ENCODE measurements around the gene EHD4.

EHD4 gene

GRCh38 chr15:41881086-41881485 is 91.3 kb downstream of the EHD4 start:
- DNase-seq (ENCODE audit: low read depth in 3 of 3) = no peak

- no peak for DNase-seq (ENCODE audit: low read depth in 3 of 3)
Observed at GRCh38 chr15:41880156-41880877, 92.0 kb downstream of the EHD4 start.

- DNase-seq (ENCODE audit: low read depth in 3 of 3) = no peak
Observed at GRCh38 chr15:41879321-41879845, 93.0 kb downstream of the EHD4 start.

- no peak for DNase-seq (ENCODE audit: low read depth in 3 of 3)
Observed at GRCh38 chr15:41878355-41878699, 94.0 kb downstream of the EHD4 start.

- no peak for DNase-seq (ENCODE audit: low read depth in 3 of 3)
Observed at GRCh38 chr15:41877631-41878354, 94.6 kb downstream of the EHD4 start.

GRCh38 chr15:41876689-41877088 is 95.7 kb downstream of the EHD4 start:
- DNase-seq (ENCODE audit: low read depth in 3 of 3) = no peak

- no peak for DNase-seq (ENCODE audit: low read depth in 3 of 3)
Observed at GRCh38 chr15:41876007-41876406, 96.3 kb downstream of the EHD4 start.

GRCh38 chr15:41874736-41875135 is 97.6 kb downstream of the EHD4 start:
- DNase-seq (ENCODE audit: low read depth in 3 of 3) = no peak

- no peak for DNase-seq (ENCODE audit: low read depth in 3 of 3)
Observed at GRCh38 chr15:41873711-41874110, 98.6 kb downstream of the EHD4 start.

GRCh38 chr15:41872166-41872747 is 100.1 kb downstream of the EHD4 start:
- DNase-seq (ENCODE audit: low read depth in 3 of 3) = no peak

GRCh38 chr15:41871175-41871905 is 101.0 kb downstream of the EHD4 start:
- DNase-seq (ENCODE audit: low read depth in 3 of 3) = no peak

- peak in 2 of 3 experiments; percentile 13 to 19 for DNase-seq (ENCODE audit: low read depth in 3 of 3)
Observed at GRCh38 chr15:41870689-41871081, 101.7 kb downstream of the EHD4 start.

- DNase-seq (ENCODE audit: low read depth in 3 of 3) = no peak
Observed at GRCh38 chr15:41869770-41870688, 102.3 kb downstream of the EHD4 start.

- DNase-seq (ENCODE audit: low read depth in 3 of 3) = no peak
Observed at GRCh38 chr15:41868321-41868720, 104.0 kb downstream of the EHD4 start.

- DNase-seq (ENCODE audit: low read depth in 3 of 3) = no peak
Observed at GRCh38 chr15:41866872-41867579, 105.3 kb downstream of the EHD4 start.

GRCh38 chr15:41866263-41866703 is 106.1 kb downstream of the EHD4 start:
- DNase-seq (ENCODE audit: low read depth in 3 of 3) = no peak

- DNase-seq (ENCODE audit: low read depth in 3 of 3) = no peak
Observed at GRCh38 chr15:41865490-41866055, 106.8 kb downstream of the EHD4 start.

- no peak for DNase-seq (ENCODE audit: low read depth in 3 of 3)
Observed at GRCh38 chr15:41862515-41863116, 109.7 kb downstream of the EHD4 start.

GRCh38 chr15:41861736-41862356 is 110.5 kb downstream of the EHD4 start:
- DNase-seq (ENCODE audit: low read depth in 3 of 3) = no peak
